ENCODE measurements around the gene TMEM235.

GRCh38 chr17:78184868-78185267 lies 46.6 kb upstream of the TMEM235 start:
- TF ChIP-seq, protein P1, sequence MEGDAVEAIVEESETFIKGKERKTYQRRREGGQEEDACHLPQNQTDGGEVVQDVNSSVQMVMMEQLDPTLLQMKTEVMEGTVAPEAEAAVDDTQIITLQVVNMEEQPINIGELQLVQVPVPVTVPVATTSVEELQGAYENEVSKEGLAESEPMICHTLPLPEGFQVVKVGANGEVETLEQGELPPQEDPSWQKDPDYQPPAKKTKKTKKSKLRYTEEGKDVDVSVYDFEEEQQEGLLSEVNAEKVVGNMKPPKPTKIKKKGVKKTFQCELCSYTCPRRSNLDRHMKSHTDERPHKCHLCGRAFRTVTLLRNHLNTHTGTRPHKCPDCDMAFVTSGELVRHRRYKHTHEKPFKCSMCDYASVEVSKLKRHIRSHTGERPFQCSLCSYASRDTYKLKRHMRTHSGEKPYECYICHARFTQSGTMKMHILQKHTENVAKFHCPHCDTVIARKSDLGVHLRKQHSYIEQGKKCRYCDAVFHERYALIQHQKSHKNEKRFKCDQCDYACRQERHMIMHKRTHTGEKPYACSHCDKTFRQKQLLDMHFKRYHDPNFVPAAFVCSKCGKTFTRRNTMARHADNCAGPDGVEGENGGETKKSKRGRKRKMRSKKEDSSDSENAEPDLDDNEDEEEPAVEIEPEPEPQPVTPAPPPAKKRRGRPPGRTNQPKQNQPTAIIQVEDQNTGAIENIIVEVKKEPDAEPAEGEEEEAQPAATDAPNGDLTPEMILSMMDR (IDR thresholded peaks at IDR 0.05; ENCODE audit: borderline replicate concordance, extremely low read depth, low read length, poor library complexity, severe bottlenecking) = no peak
- no peak for TF ChIP-seq EZH2 (IDR thresholded peaks at IDR 0.05; ENCODE audit: borderline replicate concordance, low read depth, low read length, severe bottlenecking)
